OCI-LY1 (cell line): ENCODE results near the gene NAP1L5.

ENCODE experiments used
- H2AFZ ChIP-seq: fragments of 200-600 bp; sonication (generic), shearing (Covaris generic); 2 replicates; pipeline ENCODE4 v1.6.0; 2014; ENCODE audit warnings: antibody characterized with exemption, mild to moderate bottlenecking, low read length
- H3F3A ChIP-seq: fragments of 200-600 bp; sonication (generic), shearing (Covaris generic); 2 replicates; pipeline ENCODE4 v1.6.0; 2014; ENCODE audit warnings: mild to moderate bottlenecking, antibody characterized with exemption, low read length, moderate library complexity; ENCODE audit not compliant: insufficient read depth
- H3K27ac ChIP-seq: fragments of 200-600 bp; sonication (generic); 2 replicates; pipeline ENCODE4 v1.5.1; 2014; ENCODE audit warnings: low read length, mixed run types, mild to moderate bottlenecking, low read depth; ENCODE audit not compliant: poor library complexity, severe bottlenecking
- H3K27me3 ChIP-seq: fragments of 200-600 bp; sonication (generic); 2 replicates; pipeline ENCODE4 v1.6.0; 2014; ENCODE audit warnings: antibody characterized with exemption, mild to moderate bottlenecking, low read length, moderate library complexity; ENCODE audit not compliant: insufficient read depth
- H3K36me3 ChIP-seq: fragments of 200-600 bp; sonication (generic); 2 replicates; pipeline ENCODE4 v1.6.1; 2014; ENCODE audit warnings: mild to moderate bottlenecking, antibody characterized with exemption, low read length, moderate library complexity, mixed read lengths; ENCODE audit not compliant: insufficient read depth
- H3K4me1 ChIP-seq: fragments of 200-600 bp; sonication (generic); 2 replicates; pipeline ENCODE4 v1.5.1; 2014; ENCODE audit warnings: mild to moderate bottlenecking, low read length, moderate library complexity; ENCODE audit not compliant: insufficient read depth, severe bottlenecking
- H3K4me2 ChIP-seq: fragments of 200-600 bp; sonication (generic), shearing (Covaris generic); 2 replicates; pipeline ENCODE4 v1.6.1; 2014; ENCODE audit warnings: low read length
- H3K4me3 ChIP-seq: fragments of 200-600 bp; sonication (generic); 2 replicates; pipeline ENCODE4 v1.5.1; 2014; ENCODE audit warnings: low read length, low read depth, mild to moderate bottlenecking, mixed read lengths; ENCODE audit not compliant: poor library complexity, severe bottlenecking
- H3K79me2 ChIP-seq: fragments of 200-600 bp; shearing (Covaris generic); 2 replicates; pipeline ENCODE4 v1.6.1; 2016; ENCODE audit warnings: mixed run types, low read length, mixed read lengths; ENCODE audit not compliant: insufficient read depth
- H3K9ac ChIP-seq: fragments of 200-600 bp; sonication (generic), shearing (Covaris generic); 2 replicates; pipeline ENCODE4 v1.6.1; 2014; ENCODE audit warnings: mild to moderate bottlenecking, low read length, mixed read lengths
- H3K9me2 ChIP-seq: fragments of 200-600 bp; sonication (generic), shearing (Covaris generic); 2 replicates; pipeline ENCODE4 v1.6.1; 2014; ENCODE audit warnings: low read depth, mild to moderate bottlenecking, low read length, mixed read lengths
- H3K9me3 ChIP-seq: fragments of 200-600 bp; shearing (Covaris generic); 2 replicates; pipeline ENCODE4 v1.6.1; 2014; ENCODE audit warnings: low read length, mixed read lengths
- H4K20me1 ChIP-seq: fragments of 200-600 bp; sonication (generic), shearing (Covaris generic); 2 replicates; pipeline ENCODE4 v1.6.0; 2016; ENCODE audit warnings: mild to moderate bottlenecking, low read length; ENCODE audit not compliant: insufficient read depth
- EZH2 ChIP-seq: fragments of 200-600 bp; sonication (generic), shearing (Covaris generic); IDR thresholded peaks from 2 replicates; pipeline ENCODE4 v1.8.0; 2017; ENCODE audit warnings: borderline replicate concordance, mixed run types, mild to moderate bottlenecking, antibody characterized with exemption, low read length, moderate library complexity, mixed read lengths
- TF ChIP-seq, protein P1 (sequence below): fragments of 200-600 bp; sonication (generic), shearing (Covaris generic); IDR thresholded peaks from 2 replicates; pipeline ENCODE4 v1.5.1; 2017; ENCODE audit warnings: mild to moderate bottlenecking, antibody characterized with exemption, low read length, moderate library complexity, mixed read lengths

Gene NAP1L5

DNA sequence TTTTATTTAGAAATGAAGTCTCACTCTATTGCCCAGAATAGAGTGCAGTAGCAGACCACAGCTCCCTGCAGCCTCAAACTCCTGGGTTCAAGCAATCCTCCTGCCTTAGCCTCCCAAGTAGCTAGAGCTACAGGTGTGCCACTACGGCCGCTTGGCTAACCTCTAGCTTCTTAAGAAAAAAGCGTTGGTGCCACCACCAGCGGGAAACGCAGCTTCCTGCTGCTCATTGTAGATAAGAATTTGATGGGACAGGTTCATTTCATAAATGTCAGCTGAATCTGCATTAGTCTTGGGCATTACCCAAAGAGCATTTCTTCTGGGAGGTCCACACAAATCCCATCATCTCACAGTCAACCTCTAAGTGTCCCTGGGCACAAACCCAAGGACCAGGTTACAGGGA, 33.2 kb upstream of the NAP1L5 start:
- Histone ChIP-seq H3K27me3 (no peaks in the 10 kb centered on the region), H2AFZ (no peak overlapping the region), H3K9ac (no peak overlapping the region), H4K20me1 (no peaks in the 10 kb centered on the region), H3K9me2 (no peaks in the 10 kb centered on the region), H3K4me1 (no peaks in the 10 kb centered on the region), H3F3A (no peaks in the 10 kb centered on the region), H3K36me3 (no peaks in the 10 kb centered on the region), H3K4me3 (no peak overlapping the region), H3K27ac (no peak overlapping the region), H3K4me2 (no peak overlapping the region), H3K79me2 (no peaks in the 10 kb centered on the region), H3K9me3 (no peaks in the 10 kb centered on the region)
- no peak for TF ChIP-seq EZH2
- TF ChIP-seq, protein P1, sequence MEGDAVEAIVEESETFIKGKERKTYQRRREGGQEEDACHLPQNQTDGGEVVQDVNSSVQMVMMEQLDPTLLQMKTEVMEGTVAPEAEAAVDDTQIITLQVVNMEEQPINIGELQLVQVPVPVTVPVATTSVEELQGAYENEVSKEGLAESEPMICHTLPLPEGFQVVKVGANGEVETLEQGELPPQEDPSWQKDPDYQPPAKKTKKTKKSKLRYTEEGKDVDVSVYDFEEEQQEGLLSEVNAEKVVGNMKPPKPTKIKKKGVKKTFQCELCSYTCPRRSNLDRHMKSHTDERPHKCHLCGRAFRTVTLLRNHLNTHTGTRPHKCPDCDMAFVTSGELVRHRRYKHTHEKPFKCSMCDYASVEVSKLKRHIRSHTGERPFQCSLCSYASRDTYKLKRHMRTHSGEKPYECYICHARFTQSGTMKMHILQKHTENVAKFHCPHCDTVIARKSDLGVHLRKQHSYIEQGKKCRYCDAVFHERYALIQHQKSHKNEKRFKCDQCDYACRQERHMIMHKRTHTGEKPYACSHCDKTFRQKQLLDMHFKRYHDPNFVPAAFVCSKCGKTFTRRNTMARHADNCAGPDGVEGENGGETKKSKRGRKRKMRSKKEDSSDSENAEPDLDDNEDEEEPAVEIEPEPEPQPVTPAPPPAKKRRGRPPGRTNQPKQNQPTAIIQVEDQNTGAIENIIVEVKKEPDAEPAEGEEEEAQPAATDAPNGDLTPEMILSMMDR: no peak

DNA sequence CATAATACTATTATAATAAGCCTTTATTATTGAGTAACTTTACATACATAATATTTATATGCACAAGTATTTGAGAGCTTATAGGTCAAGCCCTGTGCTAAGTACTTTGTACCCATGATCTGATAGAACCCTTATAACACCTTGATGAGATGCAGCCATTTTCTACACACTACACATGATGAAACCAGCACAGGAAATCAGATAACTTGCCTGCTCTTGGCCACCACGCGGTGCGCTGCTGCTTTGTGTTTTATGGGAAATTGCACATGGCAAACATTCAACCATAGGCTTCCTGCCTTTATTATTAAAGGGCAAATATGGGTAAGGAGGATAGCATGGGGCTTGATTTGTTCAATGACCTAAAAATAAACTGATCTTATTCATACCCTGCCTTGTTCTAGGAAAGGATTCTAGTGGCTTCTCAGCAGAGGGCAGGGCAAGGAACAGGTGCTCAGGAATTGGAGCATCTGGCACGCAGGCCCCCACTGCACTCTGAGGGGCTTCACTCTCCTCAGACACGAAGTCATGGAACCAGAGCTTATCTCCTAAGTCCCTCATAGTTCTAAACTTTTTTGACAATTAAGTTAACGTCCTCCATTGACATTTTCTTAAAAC, 31.6 kb upstream of the NAP1L5 start:
- TF ChIP-seq, protein P1: no peak
- no peak for TF ChIP-seq EZH2
- Histone ChIP-seq H4K20me1 (no peaks in the 10 kb centered on the region), H3K4me3 (no peak overlapping the region), H3K27me3 (no peaks in the 10 kb centered on the region), H3K79me2 (no peaks in the 10 kb centered on the region), H3K27ac (no peak overlapping the region), H3K4me2 (no peak overlapping the region), H3K4me1 (no peaks in the 10 kb centered on the region), H3K9ac (no peak overlapping the region), H2AFZ (no peak overlapping the region), H3F3A (no peaks in the 10 kb centered on the region), H3K36me3 (no peaks in the 10 kb centered on the region), H3K9me3 (no peaks in the 10 kb centered on the region), H3K9me2 (no peaks in the 10 kb centered on the region)

DNA sequence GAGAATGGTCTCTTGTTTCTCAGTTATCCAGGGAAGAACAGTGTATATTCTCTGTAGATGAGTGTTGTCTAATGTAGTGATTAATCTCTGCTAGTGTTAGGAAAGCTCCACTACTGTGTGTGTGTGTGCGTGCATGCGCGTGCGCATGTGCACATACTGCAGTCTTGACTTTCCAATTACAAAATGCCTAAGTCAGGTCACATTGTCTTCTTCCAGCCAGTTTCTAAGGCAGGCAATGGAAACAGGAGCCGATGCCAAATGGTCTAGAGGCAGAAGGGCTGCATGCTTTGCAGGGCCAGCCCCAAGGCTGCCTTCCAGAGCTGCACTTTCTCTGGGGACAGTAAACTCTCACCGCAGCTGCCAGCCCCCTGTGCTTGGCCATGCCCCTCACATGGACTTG, 30.5 kb upstream of the NAP1L5 start:
- no peaks in the 10 kb centered on the region for H3K9me2 ChIP-seq
- no peak overlapping the region for H3K27ac ChIP-seq
- no peaks in the 10 kb centered on the region for H3K4me1 ChIP-seq
- no peaks in the 10 kb centered on the region for H3K27me3 ChIP-seq
- no peak overlapping the region for H2AFZ ChIP-seq
- H3K79me2 ChIP-seq: no peaks in the 10 kb centered on the region
- H3K9me3 ChIP-seq: no peaks in the 10 kb centered on the region
- H3K4me3 ChIP-seq: no peak overlapping the region
- no peaks in the 10 kb centered on the region for H3K36me3 ChIP-seq
- H3K9ac ChIP-seq: no peak overlapping the region
- no peaks in the 10 kb centered on the region for H4K20me1 ChIP-seq
- H3F3A ChIP-seq: no peaks in the 10 kb centered on the region
- TF ChIP-seq EZH2: no peak
- TF ChIP-seq, protein P1: no peak
- H3K4me2 ChIP-seq: no peak overlapping the region
